Measurements from ENCODE around the gene ZNF732. TPM values are rescaled to one million over a fixed set of nuclear protein-coding genes. Genes with fewer than 3 reads are reported as not detected.
"Not testable (repeated sequence)": the region's sequence is repeated elsewhere in the genome, so short reads cannot be mapped to it uniquely, and the experiment has no call there.

ZNF732 gene
- total RNA-seq, 1 donor from 2014 or later = 0.13 TPM

DNA sequence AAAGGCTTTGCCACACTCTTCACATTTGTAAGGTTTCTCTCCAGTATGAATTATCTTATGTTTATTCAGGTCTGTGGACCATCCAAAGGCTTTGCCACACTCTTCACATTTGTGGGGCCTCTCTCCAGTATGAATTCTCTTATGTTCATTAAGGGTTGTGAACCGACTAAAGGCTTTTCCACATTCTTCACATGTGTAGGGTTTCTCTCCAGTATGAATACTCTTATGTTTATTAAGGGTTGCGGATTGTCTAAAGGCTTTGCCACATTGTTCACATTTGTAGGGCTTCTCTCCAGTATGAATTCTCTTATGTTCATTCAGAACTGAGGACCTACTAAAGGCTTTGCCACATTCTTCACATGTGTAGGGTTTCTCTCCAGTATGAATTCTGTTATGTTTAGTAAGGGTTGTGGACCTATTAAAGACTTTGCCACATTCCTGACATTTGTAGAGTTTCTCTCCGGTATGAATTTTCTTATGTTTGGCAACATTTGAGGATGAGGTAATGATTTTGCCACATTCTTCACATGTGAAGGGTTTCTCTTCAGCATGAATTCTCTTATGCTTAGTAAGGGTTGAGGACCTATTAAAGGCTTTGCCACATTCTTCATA, 33.7 kb downstream of the ZNF732 start:
- no peak for DNase-seq (ENCODE audit: low spot score)
- intact Hi-C loops (cut with DNase I) = no loop called here

GRCh38 chr4:259240-259639, 46.0 kb downstream of the ZNF732 start:
- intact Hi-C loops (cut with DNase I); DNase-seq (ENCODE audit: low spot score): not testable (repeated sequence)

GRCh38 chr4:256492-256891, 48.8 kb downstream of the ZNF732 start:
- intact Hi-C loops (cut with DNase I) = no loop called here
- no peak for DNase-seq (ENCODE audit: low spot score)

- intact Hi-C loops (cut with DNase I) = no loop called here
Observed at GRCh38 chr4:253936-254756, 51.1 kb downstream of the ZNF732 start.

GRCh38 chr4:252065-252601, 53.1 kb downstream of the ZNF732 start:
- intact Hi-C loops (cut with DNase I) = no loop called here
- no peak for DNase-seq (ENCODE audit: low spot score)

More at GRCh38 chr4:253936-254756, 51.1 kb downstream of the ZNF732 start:
- no peak for DNase-seq (ENCODE audit: low spot score)

DNA sequence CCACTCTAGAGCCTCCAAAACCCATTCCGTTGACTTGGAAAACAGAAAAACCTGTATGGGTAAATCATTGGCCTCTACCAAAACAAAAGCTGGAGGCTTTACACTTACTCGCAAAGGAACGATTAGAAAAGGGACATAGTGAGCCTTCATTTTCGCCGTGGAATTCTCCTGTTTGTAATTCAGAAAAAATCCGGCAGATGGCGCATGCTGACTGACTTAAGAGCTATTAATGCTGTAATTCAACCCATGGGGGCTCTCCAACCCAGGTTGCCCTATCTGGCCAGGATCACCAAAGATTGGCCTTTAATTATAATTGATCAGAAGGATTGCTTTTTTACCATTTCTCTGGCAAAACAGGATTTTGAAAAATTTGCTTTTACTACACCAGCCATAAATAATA, 60.8 kb downstream of the ZNF732 start:
- intact Hi-C loops (cut with DNase I) = loop anchor here (5.0 to 10.0 kb wide), 2 partner anchors 93 to 430 kb away; partner anchors contain the start of genes ATP5ME, MYL5 and ZNF141
- no peak for DNase-seq (ENCODE audit: low spot score)

- intact Hi-C loops (cut with DNase I) = loop anchor here (5.0 to 10.0 kb wide), 2 partner anchors 94 to 431 kb away; partner anchors contain the start of genes ATP5ME, MYL5 and ZNF141
- no peak for DNase-seq (ENCODE audit: low spot score)
Observed at GRCh38 chr4:243426-243825, 61.8 kb downstream of the ZNF732 start.

DNA sequence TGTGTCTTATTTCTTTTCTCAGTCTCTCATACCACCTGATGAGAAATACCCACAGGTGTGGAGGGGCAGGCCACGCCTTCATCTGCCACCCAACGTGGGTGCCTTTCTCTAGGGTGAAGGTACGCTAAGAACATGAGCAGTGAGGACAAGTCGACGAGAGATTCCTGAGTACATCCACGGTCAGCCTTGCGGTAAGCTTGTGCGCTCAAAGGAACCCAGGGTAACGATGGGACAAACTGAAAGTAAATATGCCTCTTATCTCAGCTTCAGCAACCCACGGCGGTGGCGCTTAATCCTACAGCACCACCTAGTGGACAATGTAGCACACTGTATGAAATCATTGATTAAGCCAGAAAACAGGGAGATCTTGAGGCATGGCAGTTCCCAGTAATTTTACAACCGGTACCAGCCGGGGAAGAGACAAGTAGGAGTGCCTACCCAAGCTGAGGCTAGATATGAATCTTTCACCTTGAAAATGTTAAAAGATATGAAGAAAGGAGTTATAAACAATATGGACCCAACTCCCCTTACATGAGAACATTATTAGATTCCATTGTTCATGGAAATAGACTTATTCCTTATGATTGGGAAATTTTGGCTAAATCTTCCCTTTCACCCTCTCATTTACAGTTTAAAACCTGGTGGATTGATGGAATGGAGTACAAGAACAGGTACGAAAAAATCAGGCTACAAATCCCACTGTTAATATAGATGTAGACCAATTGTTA, 63.0 kb downstream of the ZNF732 start:
- peak; percentile 79 for DNase-seq (ENCODE audit: low spot score)
- intact Hi-C loops (cut with DNase I) = loop anchor here (5.0 to 10.0 kb wide), 2 partner anchors 95 to 433 kb away; partner anchors contain the start of genes ATP5ME, MYL5 and ZNF141

DNA sequence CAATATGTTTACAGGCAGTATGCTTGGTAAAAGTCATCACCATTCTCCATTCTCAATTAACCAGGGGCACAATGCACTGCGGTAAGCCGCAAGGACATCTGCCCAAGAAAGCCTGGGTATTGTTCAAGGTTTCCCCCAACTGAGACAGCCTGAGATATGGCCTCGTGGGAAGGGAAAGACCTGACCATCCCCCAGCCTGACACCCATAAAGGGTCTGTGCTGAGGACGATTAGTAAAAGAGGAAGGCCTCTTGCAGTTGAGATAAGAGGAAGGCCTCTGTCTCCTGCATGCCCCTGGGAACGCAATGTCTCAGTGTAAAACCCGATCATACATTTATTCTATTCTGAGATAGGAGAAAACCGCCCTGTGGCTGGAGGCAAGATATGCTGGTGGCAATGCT, 63.9 kb downstream of the ZNF732 start:
- intact Hi-C loops (cut with DNase I) = loop anchor here (5.0 to 10.0 kb wide), 2 partner anchors 96 to 433 kb away; partner anchors contain the start of genes ATP5ME, MYL5 and ZNF141
- DNase-seq (ENCODE audit: low spot score) = not testable (repeated sequence)

- intact Hi-C loops (cut with DNase I) = no loop called here
- DNase-seq (ENCODE audit: low spot score) = no peak
Observed at GRCh38 chr4:236028-236427, 69.2 kb downstream of the ZNF732 start.

GRCh38 chr4:234178-234577, 71.1 kb downstream of the ZNF732 start:
- intact Hi-C loops (cut with DNase I) = no loop called here
- DNase-seq (ENCODE audit: low spot score) = no peak

DNA sequence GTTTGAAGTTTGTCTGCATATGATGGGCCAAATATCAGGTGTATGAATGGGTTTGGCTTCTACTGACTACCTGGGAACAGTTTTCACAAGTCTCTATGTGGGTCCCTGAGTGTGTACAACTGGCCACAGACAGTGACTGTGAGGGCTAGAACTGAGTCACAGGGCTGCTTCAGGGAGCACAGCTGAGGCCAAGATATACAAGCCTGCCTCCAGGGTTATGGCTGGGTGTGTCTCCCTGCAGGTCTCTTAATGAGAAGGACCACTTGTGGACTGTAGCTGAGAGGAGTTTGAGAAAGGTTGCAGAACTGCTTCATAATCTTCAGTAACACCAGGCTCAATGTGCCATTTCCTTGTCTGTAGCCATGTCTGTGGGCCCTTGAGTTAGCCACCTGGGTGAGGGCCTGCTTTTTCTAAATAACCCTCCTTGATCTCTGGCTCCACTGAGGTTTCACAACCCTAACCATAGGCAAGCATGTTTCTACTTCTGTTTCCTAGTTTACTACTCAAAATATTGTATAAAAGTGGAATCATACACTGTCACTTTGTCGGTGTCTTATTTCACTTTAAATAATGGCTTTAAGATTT, 81.3 kb downstream of the ZNF732 start:
- intact Hi-C loops (cut with DNase I) = no loop called here

More for the DNA sequence above, 81.3 kb downstream of the ZNF732 start:
- DNase-seq (ENCODE audit: low spot score) = no peak

Small RNA genes within 50 kb of the gene (microRNA-seq; reads per million reads assigned to microRNA genes)
- gene MIR571 = not detected

Other genes starting within 250 kb of the ZNF732 start
- gene ZNF718, start 181.0 kb downstream of the ZNF732 start, total RNA-seq = 5.0 TPM
- gene ZNF141, start 32.3 kb upstream of the ZNF732 start, total RNA-seq = 8.5 TPM
- 14.9 TPM for gene ZNF721, start 193.7 kb upstream of the ZNF732 start, total RNA-seq
- 22.4 TPM for gene PIGG, start 193.7 kb upstream of the ZNF732 start, total RNA-seq

Data from cardiac septum (tissue), 1 donor.